GM12878 (cell line): ENCODE measurements around the gene CASQ1. TPM values are rescaled to one million over a fixed set of nuclear protein-coding genes. Genes with fewer than 3 reads are reported as not detected.

Experiments used
- ATAC-seq: fragments of 200-7000 bp; cut with Tn5 transposase; 3 replicates; pipeline ENCODE4 v1.9.1; 2020; ENCODE audit warnings: mild to moderate bottlenecking, moderate library complexity
- BruUV-seq: library from RNA; stranded (reverse); fragments of 400-500 nt; replicated peaks from 2 replicates; lab custom pipeline; 2021; lab: Mats Ljungman, UMichigan
- CTCF ChIA-PET: fragments of 300-600 bp; sonication (Branson Sonifier 250); formaldehyde crosslinking; extraction: SDS; loops from one replicate; lab custom pipeline; 2021; ENCODE audit warnings: inconsistent platforms; lab: Yijun Ruan, JAX
- POLR2A ChIA-PET: fragments of 350-600 bp; formaldehyde crosslinking; extraction: SDS; loops from one replicate; lab custom pipeline; 2021; ENCODE audit warnings: inconsistent platforms; lab: Charles Lee
- RAD21 ChIA-PET: fragments of 300-600 bp; sonication (Branson Sonifier 250); formaldehyde crosslinking; loops from one replicate; lab custom pipeline; 2023; ENCODE audit warnings: antibody characterized with exemption; ENCODE audit not compliant: unreplicated experiment; lab: Charles Lee
- SMC1A ChIA-PET: fragments of 300-600 bp; sonication (Branson Sonifier 250); formaldehyde crosslinking; loops from one replicate; lab custom pipeline; 2023; ENCODE audit not compliant: unreplicated experiment, uncharacterized antibody; lab: Charles Lee
- DNase-seq: peaks from one replicate; pipeline ENCODE4 v3.0.0-alpha.2; 2011; ENCODE audit warnings: low read depth, low spot score
- FAIRE-seq: peaks from 3 replicates; lab custom pipeline; 2011; peaks lifted over from hg19 to GRCh38; lab: Jason Lieb, UNC
- H2AFZ ChIP-seq: 2 replicates; pipeline ENCODE4 v1.6.0; 2011; ENCODE audit warnings: low read depth, low read length, control low read depth; ENCODE audit not compliant: control insufficient read depth
- H3K27ac ChIP-seq: 2 replicates; pipeline ENCODE4 v1.5.1; 2011; ENCODE audit warnings: control low read depth; ENCODE audit not compliant: control insufficient read depth, insufficient read depth
- H3K27me3 ChIP-seq, 2 experiments: replicated peaks in 1 of 2; 2 replicates each; pipeline versions ENCODE4 v1.6.0 to v1.6.1; 2011; ENCODE audit warnings: low read length in 1 of 2; ENCODE audit not compliant: control insufficient read depth in 2 of 2, insufficient read depth in 2 of 2
- H3K36me3 ChIP-seq, 2 experiments: 2 replicates each; pipeline ENCODE4 v1.5.1; 2011; ENCODE audit warnings: low read length in 1 of 2; ENCODE audit not compliant: control insufficient read depth in 2 of 2, insufficient read depth in 2 of 2
- H3K4me1 ChIP-seq: 2 replicates; pipeline ENCODE4 v1.6.1; 2011; ENCODE audit warnings: mild to moderate bottlenecking, low read length, moderate library complexity, mixed read lengths; ENCODE audit not compliant: control insufficient read depth, insufficient read depth
- H3K4me2 ChIP-seq: 2 replicates; pipeline ENCODE4 v1.6.0; 2011; ENCODE audit warnings: control low read depth; ENCODE audit not compliant: control insufficient read depth, insufficient read depth
- H3K4me3 ChIP-seq: fragments of 200-600 bp; sonication (generic); 2 replicates; pipeline ENCODE4 v1.5.1; 2016
- H3K79me2 ChIP-seq: 2 replicates; pipeline ENCODE4 v1.6.0; 2011; ENCODE audit warnings: low read length; ENCODE audit not compliant: control insufficient read depth, insufficient read depth
- H3K9ac ChIP-seq: 2 replicates; pipeline ENCODE4 v1.8.0; 2011; ENCODE audit warnings: low read length, control low read depth, mixed read lengths; ENCODE audit not compliant: control insufficient read depth, insufficient read depth
- H3K9me3 ChIP-seq: replicated peaks from 3 replicates; pipeline ENCODE4 v1.5.1; 2011; ENCODE audit warnings: mild to moderate bottlenecking, low read length; ENCODE audit not compliant: control insufficient read depth, insufficient read depth
- H4K20me1 ChIP-seq: 2 replicates; pipeline ENCODE4 v1.6.0; 2011; ENCODE audit not compliant: control insufficient read depth, insufficient read depth
- ATF2 ChIP-seq: IDR thresholded peaks from 2 replicates; pipeline ENCODE4 v1.6.1; 2012; ENCODE audit warnings: low read length, inconsistent platforms
- POLR2A ChIP-seq: IDR thresholded peaks from 2 replicates; pipeline ENCODE4 v1.6.1; 2011; ENCODE audit warnings: low read depth, mild to moderate bottlenecking, low read length
- RAD51 ChIP-seq: fragments of 450-650 bp; IDR thresholded peaks from 2 replicates; pipeline ENCODE4 v1.6.1; 2016; ENCODE audit warnings: moderate library complexity, mild to moderate bottlenecking, inconsistent platforms
- ZNF687 ChIP-seq: fragments of 450-650 bp; IDR thresholded peaks from 2 replicates; pipeline ENCODE4 v1.6.1; 2017; ENCODE audit warnings: mild to moderate bottlenecking, moderate library complexity
- WGBS: methylation state at CpG from one replicate; pipeline ENCODE4 v1.1.6; 2016; ENCODE audit warnings: low lambda C conversion rate; ENCODE audit not compliant: insufficient replicate concordance, insufficient coverage; ENCODE audit errors: missing lambda C conversion rate; 5-methylcytosine and 5-hydroxymethylcytosine counted together
- in situ Hi-C: fragments of 300-500 bp; cut with MboI; formaldehyde crosslinking; loops from 9 replicates; pipeline ENCODE4 v1.14.3; 2018; ENCODE audit warnings: mixed read lengths
- intact Hi-C: fragments of 100-400 bp; cut with micrococcal nuclease; formaldehyde crosslinking; loops from one replicate; pipeline ENCODE4 v1.14.2; 2022; ENCODE audit not compliant: unreplicated experiment
- polyA plus RNA-seq, 11 experiments: library from polyadenylated mRNA; depleted of rRNA in 4 of 11; unstranded in 6 of 11; stranded (reverse) in 5 of 11; fragments of >200 nt; fragmentation: Nextera tagmentation in 4 of 11; fragmentation: Illumina TruSeq in 1 of 11; extraction: Ambion mirVana in 4 of 11; extraction: Trizol in 1 of 11; gene quantifications; 1 replicate in 1 of 11; 2 replicates in 10 of 11; pipeline versions ENCODE4 v1.2.1 to v1.2.3, GENCODE V29; 2011 to 2016; ENCODE audit warnings: inconsistent platforms in 2 of 11, missing spikeins in 2 of 11, low read depth in 1 of 11
- total RNA-seq, 4 experiments: library from RNA; depleted of rRNA in 3 of 4; stranded (reverse); fragments of >200 nt in 3 of 4; fragmentation: Illumina TruSeq in 1 of 4; extraction: Trizol in 1 of 4; gene quantifications; 2 replicates each; pipeline versions ENCODE4 v1.2.1 to v1.2.3, GENCODE V29; 2013 to 2021

The CASQ1 gene
- total and polyA plus RNA-seq, 10 of the 15 experiments (the other 5 are each of a cell fraction or from before 2014, with no cell fraction given): 0.10 to 0.77 (median 0.34) TPM

- TF ChIP-seq RAD51 (0 out of 2 replicates have a peak, but pooled peaks have one; percentile 22), ATF2 (no peak), POLR2A (0 out of 2 replicates have a peak, but pooled peaks have one; percentile 25), ZNF687 (peak; percentile 55; the same call in 1 of the 2 replicates)
- Histone ChIP-seq H3K27ac (no peak overlapping the region), H3K36me3 (no peaks in the 10 kb centered on the region), H3K4me3 (no peak overlapping the region), H3K9me3 (no peaks in the 10 kb centered on the region), H3K27me3 (no peaks in the 10 kb centered on the region; a peak in 2 of 4 replicates), H3K4me2 (no peak overlapping the region), H4K20me1 (no peaks in the 10 kb centered on the region), H3K4me1 (no peaks in the 10 kb centered on the region; the same call in 1 of the 2 replicates), H2AFZ (no peak overlapping the region; the same call in 1 of the 2 replicates), H3K9ac (no peak overlapping the region), H3K79me2 (no peaks in the 10 kb centered on the region)
- SMC1A ChIA-PET: interaction anchor here (1.1 to 1.3 kb wide), 2 partner anchors 13 to 75 kb away, joined by 3 to 4 read pairs; partner anchors contain the start of gene CASQ1
- BruUV-seq: no TSS peak
- intact Hi-C loops (no loop called here), in situ Hi-C loops (no loop called here)
- ATAC-seq: peak; percentile 68
- WGBS: 64% methylated on average over 2 of the region's 2 CpGs
- CTCF ChIA-PET: interaction anchor here (1.0 to 1.5 kb wide), 3 partner anchors 15 to 75 kb away, joined by 4 to 6 read pairs (median 5); no protein-coding TSS in a partner anchor
- POLR2A ChIA-PET: no interaction called here
- DNase-seq: no peak
- RAD21 ChIA-PET: interaction anchor here (0.9 to 1.7 kb wide), 2 partner anchors 8 to 15 kb away, joined by 3 to 4 read pairs; no protein-coding TSS in a partner anchor
- FAIRE-seq: no peak
Observed at GRCh38 chr1:160177231-160177630, 13.1 kb upstream of the CASQ1 start.
